ENCODE measurements around the gene SNRNP48. TPM values are rescaled to one million over a fixed set of nuclear protein-coding genes. Genes with fewer than 3 reads are reported as not detected.

Gene SNRNP48
- total RNA-seq, 1 donor from 2014 or later, result 9.3 TPM

GRCh38 chr6:7568021-7568420 lies 22.0 kb upstream of the SNRNP48 start:
- Histone ChIP-seq H3K4me1 (peaks cover under 1% of the 10 kb centered on the region), H3K36me3 (peaks cover 5% of the 10 kb centered on the region), H3K9me3 (no peaks in the 10 kb centered on the region), H3K4me3 (no peak overlapping the region), H3K27me3 (ENCODE audit: low read depth) (peaks cover 4% of the 10 kb centered on the region), H3K27ac (no peak overlapping the region)
- TF ChIP-seq CTCF (IDR thresholded peaks at IDR 0.05), result no peak
- DNase-seq, result no peak
- intact Hi-C loops (cut with DNase I), result no loop called here
- no peak for ATAC-seq

GRCh38 chr6:7569082-7569481 lies 20.9 kb upstream of the SNRNP48 start:
- H3K36me3 ChIP-seq, result peaks cover 5% of the 10 kb centered on the region
- H3K27me3 ChIP-seq (ENCODE audit: low read depth), result peaks cover 4% of the 10 kb centered on the region
- no peaks in the 10 kb centered on the region for H3K9me3 ChIP-seq
- DNase-seq (no peak), ATAC-seq (no peak)
- intact Hi-C loops (cut with DNase I), result no loop called here
- no peaks in the 10 kb centered on the region for H3K4me1 ChIP-seq
- H3K4me3 ChIP-seq, result no peak overlapping the region
- no peak overlapping the region for H3K27ac ChIP-seq
- TF ChIP-seq CTCF (IDR thresholded peaks at IDR 0.05), result no peak

- no peaks in the 10 kb centered on the region for H3K36me3 ChIP-seq
- no peak overlapping the region for H3K27ac ChIP-seq
- no peak for DNase-seq
- TF ChIP-seq CTCF (IDR thresholded peaks at IDR 0.05), result no peak
- no peaks in the 10 kb centered on the region for H3K9me3 ChIP-seq
- no peak for ATAC-seq
- no peak overlapping the region for H3K4me3 ChIP-seq
- H3K4me1 ChIP-seq, result no peaks in the 10 kb centered on the region
- intact Hi-C loops (cut with DNase I), result no loop called here
- H3K27me3 ChIP-seq (ENCODE audit: low read depth), result peaks cover 4% of the 10 kb centered on the region
These were observed 17.6 kb upstream of the SNRNP48 start for GRCh38 chr6:7572213-7572943.

GRCh38 chr6:7574500-7574899 lies 15.5 kb upstream of the SNRNP48 start:
- ATAC-seq, result no peak
- Histone ChIP-seq H3K36me3 (no peaks in the 10 kb centered on the region), H3K27ac (no peak overlapping the region), H3K9me3 (no peaks in the 10 kb centered on the region), H3K27me3 (ENCODE audit: low read depth) (peaks cover 3% of the 10 kb centered on the region), H3K4me3 (no peak overlapping the region), H3K4me1 (no peaks in the 10 kb centered on the region)
- intact Hi-C loops (cut with DNase I), result no loop called here
- TF ChIP-seq CTCF (IDR thresholded peaks at IDR 0.05), result no peak
- no peak for DNase-seq

GRCh38 chr6:7578516-7578915 lies 11.5 kb upstream of the SNRNP48 start:
- intact Hi-C loops (cut with DNase I), result no loop called here
- TF ChIP-seq CTCF (IDR thresholded peaks at IDR 0.05), result no peak
- Histone ChIP-seq H3K27me3 (ENCODE audit: low read depth) (peaks cover 3% of the 10 kb centered on the region), H3K36me3 (peaks cover under 1% of the 10 kb centered on the region), H3K27ac (no peak overlapping the region), H3K4me1 (no peaks in the 10 kb centered on the region), H3K9me3 (no peaks in the 10 kb centered on the region), H3K4me3 (no peak overlapping the region)
- ATAC-seq (no peak), DNase-seq (no peak)
